Measurements from ENCODE around the gene DPY19L1.
A peak's percentile ranks its signal among the peaks of the same experiment; 100 is the strongest.
"Not testable (repeated sequence)": the region's sequence is repeated elsewhere in the genome, so short reads cannot be mapped to it uniquely, and the experiment has no call there.

DPY19L1 gene

GRCh38 chr7:34928560-34928959 is 108.7 kb downstream of the DPY19L1 start:
- Mint-ChIP-seq H3K27ac (no peak overlapping the region), H3K4me3 (no peak overlapping the region), H3K4me1 (ENCODE audit: low read depth) (no peaks in the 10 kb centered on the region), H3K36me3 (no peaks in the 10 kb centered on the region), H3K9me3 (ENCODE audit: low read depth) (peaks cover 5% of the 10 kb centered on the region), H3K27me3 (no peaks in the 10 kb centered on the region)

GRCh38 chr7:34928052-34928451 is 109.2 kb downstream of the DPY19L1 start:
- H3K27me3 Mint-ChIP-seq: no peaks in the 10 kb centered on the region
- no peaks in the 10 kb centered on the region for H3K36me3 Mint-ChIP-seq
- H3K27ac Mint-ChIP-seq: no peak overlapping the region
- H3K9me3 Mint-ChIP-seq (ENCODE audit: low read depth): peaks cover 5% of the 10 kb centered on the region
- no peaks in the 10 kb centered on the region for H3K4me1 Mint-ChIP-seq (ENCODE audit: low read depth)
- H3K4me3 Mint-ChIP-seq: no peak overlapping the region

GRCh38 chr7:34920470-34920869 is 116.8 kb downstream of the DPY19L1 start:
- not testable (repeated sequence) for H3K9me3 Mint-ChIP-seq (ENCODE audit: low read depth); H3K27ac Mint-ChIP-seq; H3K4me1 Mint-ChIP-seq (ENCODE audit: low read depth); H3K36me3 Mint-ChIP-seq; H3K4me3 Mint-ChIP-seq
- peaks cover 14% of the 10 kb centered on the region for H3K27me3 Mint-ChIP-seq

GRCh38 chr7:34919038-34919437 is 118.2 kb downstream of the DPY19L1 start:
- H3K9me3 Mint-ChIP-seq (ENCODE audit: low read depth); H3K4me1 Mint-ChIP-seq (ENCODE audit: low read depth); H3K36me3 Mint-ChIP-seq; H3K4me3 Mint-ChIP-seq; H3K27ac Mint-ChIP-seq: not testable (repeated sequence)
- H3K27me3 Mint-ChIP-seq: peaks cover 14% of the 10 kb centered on the region

- H3K9me3 Mint-ChIP-seq (ENCODE audit: low read depth); H3K27ac Mint-ChIP-seq; H3K36me3 Mint-ChIP-seq; H3K4me3 Mint-ChIP-seq; H3K4me1 Mint-ChIP-seq (ENCODE audit: low read depth): not testable (repeated sequence)
- peaks cover 14% of the 10 kb centered on the region for H3K27me3 Mint-ChIP-seq
Observed at GRCh38 chr7:34918198-34918861, 119.0 kb downstream of the DPY19L1 start.

- not testable (repeated sequence) for H3K9me3 Mint-ChIP-seq (ENCODE audit: low read depth); H3K4me3 Mint-ChIP-seq; H3K36me3 Mint-ChIP-seq; H3K27ac Mint-ChIP-seq; H3K4me1 Mint-ChIP-seq (ENCODE audit: low read depth)
- peaks cover 14% of the 10 kb centered on the region for H3K27me3 Mint-ChIP-seq
Observed at GRCh38 chr7:34917515-34917914, 119.8 kb downstream of the DPY19L1 start.

- no peak overlapping the region for H3K27ac Mint-ChIP-seq
- H3K36me3 Mint-ChIP-seq: no peaks in the 10 kb centered on the region
- peaks cover 14% of the 10 kb centered on the region for H3K27me3 Mint-ChIP-seq
- no peaks in the 10 kb centered on the region for H3K4me1 Mint-ChIP-seq (ENCODE audit: low read depth)
- peaks cover 10% of the 10 kb centered on the region for H3K9me3 Mint-ChIP-seq (ENCODE audit: low read depth)
- H3K4me3 Mint-ChIP-seq: no peak overlapping the region
Observed at GRCh38 chr7:34916267-34916666, 121.0 kb downstream of the DPY19L1 start.

GRCh38 chr7:34912236-34912635 is 125.0 kb downstream of the DPY19L1 start:
- H3K4me1 Mint-ChIP-seq (ENCODE audit: low read depth): no peaks in the 10 kb centered on the region
- H3K36me3 Mint-ChIP-seq: no peaks in the 10 kb centered on the region
- H3K27ac Mint-ChIP-seq: no peak overlapping the region
- H3K27me3 Mint-ChIP-seq: peaks cover 2% of the 10 kb centered on the region
- H3K4me3 Mint-ChIP-seq: no peak overlapping the region
- peaks cover 10% of the 10 kb centered on the region for H3K9me3 Mint-ChIP-seq (ENCODE audit: low read depth)

- H3K4me1 Mint-ChIP-seq (ENCODE audit: low read depth); H3K9me3 Mint-ChIP-seq (ENCODE audit: low read depth); H3K27me3 Mint-ChIP-seq; H3K36me3 Mint-ChIP-seq; H3K27ac Mint-ChIP-seq: not testable (repeated sequence)
- H3K4me3 Mint-ChIP-seq: peak overlapping the region; percentile 54
Observed at GRCh38 chr7:34906266-34906850, 130.9 kb downstream of the DPY19L1 start.

GRCh38 chr7:34904987-34905386 is 132.3 kb downstream of the DPY19L1 start:
- no peaks in the 10 kb centered on the region for H3K36me3 Mint-ChIP-seq
- H3K27me3 Mint-ChIP-seq: peaks cover 7% of the 10 kb centered on the region
- H3K27ac Mint-ChIP-seq: no peak overlapping the region
- H3K4me3 Mint-ChIP-seq: no peak overlapping the region
- peaks cover 3% of the 10 kb centered on the region for H3K4me1 Mint-ChIP-seq (ENCODE audit: low read depth)
- H3K9me3 Mint-ChIP-seq (ENCODE audit: low read depth): no peaks in the 10 kb centered on the region

GRCh38 chr7:34903921-34904320 is 133.4 kb downstream of the DPY19L1 start:
- not testable (repeated sequence) for H3K4me1 Mint-ChIP-seq (ENCODE audit: low read depth); H3K4me3 Mint-ChIP-seq; H3K36me3 Mint-ChIP-seq; H3K9me3 Mint-ChIP-seq (ENCODE audit: low read depth); H3K27ac Mint-ChIP-seq
- peaks cover 11% of the 10 kb centered on the region for H3K27me3 Mint-ChIP-seq

GRCh38 chr7:34902182-34902581 is 135.1 kb downstream of the DPY19L1 start:
- Mint-ChIP-seq H3K4me1 (ENCODE audit: low read depth) (peaks cover 3% of the 10 kb centered on the region), H3K36me3 (no peaks in the 10 kb centered on the region), H3K4me3 (no peak overlapping the region), H3K27ac (no peak overlapping the region), H3K9me3 (ENCODE audit: low read depth) (no peaks in the 10 kb centered on the region), H3K27me3 (peaks cover 11% of the 10 kb centered on the region)

- Mint-ChIP-seq H3K4me3 (no peak overlapping the region), H3K4me1 (ENCODE audit: low read depth) (peaks cover under 1% of the 10 kb centered on the region), H3K27ac (no peak overlapping the region), H3K36me3 (no peaks in the 10 kb centered on the region), H3K27me3 (peaks cover 8% of the 10 kb centered on the region), H3K9me3 (ENCODE audit: low read depth) (peaks cover 2% of the 10 kb centered on the region)
Observed at GRCh38 chr7:34900891-34901513, 136.3 kb downstream of the DPY19L1 start.

- H3K9me3 Mint-ChIP-seq (ENCODE audit: low read depth): peaks cover 17% of the 10 kb centered on the region
- peaks cover 7% of the 10 kb centered on the region for H3K36me3 Mint-ChIP-seq
- no peak overlapping the region for H3K27ac Mint-ChIP-seq
- no peaks in the 10 kb centered on the region for H3K4me1 Mint-ChIP-seq (ENCODE audit: low read depth)
- H3K27me3 Mint-ChIP-seq: peaks cover 9% of the 10 kb centered on the region
- H3K4me3 Mint-ChIP-seq: no peak overlapping the region
Observed at GRCh38 chr7:34895202-34895601, 142.1 kb downstream of the DPY19L1 start.

GRCh38 chr7:34889951-34890350 is 147.3 kb downstream of the DPY19L1 start:
- peaks cover 10% of the 10 kb centered on the region for H3K27me3 Mint-ChIP-seq
- H3K9me3 Mint-ChIP-seq (ENCODE audit: low read depth): peaks cover 11% of the 10 kb centered on the region
- no peak overlapping the region for H3K27ac Mint-ChIP-seq
- no peaks in the 10 kb centered on the region for H3K4me1 Mint-ChIP-seq (ENCODE audit: low read depth)
- no peak overlapping the region for H3K4me3 Mint-ChIP-seq
- peaks cover 6% of the 10 kb centered on the region for H3K36me3 Mint-ChIP-seq

- no peak overlapping the region for H3K27ac Mint-ChIP-seq
- H3K4me1 Mint-ChIP-seq (ENCODE audit: low read depth): no peaks in the 10 kb centered on the region
- peaks cover 3% of the 10 kb centered on the region for H3K36me3 Mint-ChIP-seq
- H3K9me3 Mint-ChIP-seq (ENCODE audit: low read depth): peaks cover 10% of the 10 kb centered on the region
- H3K4me3 Mint-ChIP-seq: no peak overlapping the region
- H3K27me3 Mint-ChIP-seq: peaks cover 4% of the 10 kb centered on the region
Observed at GRCh38 chr7:34886856-34887255, 150.4 kb downstream of the DPY19L1 start.
